ENCODE results near the gene ATP11C.
"Not testable (repeated sequence)": the region's sequence is repeated elsewhere in the genome, so short reads cannot be mapped to it uniquely, and the experiment has no call there.

The ATP11C gene

DNA sequence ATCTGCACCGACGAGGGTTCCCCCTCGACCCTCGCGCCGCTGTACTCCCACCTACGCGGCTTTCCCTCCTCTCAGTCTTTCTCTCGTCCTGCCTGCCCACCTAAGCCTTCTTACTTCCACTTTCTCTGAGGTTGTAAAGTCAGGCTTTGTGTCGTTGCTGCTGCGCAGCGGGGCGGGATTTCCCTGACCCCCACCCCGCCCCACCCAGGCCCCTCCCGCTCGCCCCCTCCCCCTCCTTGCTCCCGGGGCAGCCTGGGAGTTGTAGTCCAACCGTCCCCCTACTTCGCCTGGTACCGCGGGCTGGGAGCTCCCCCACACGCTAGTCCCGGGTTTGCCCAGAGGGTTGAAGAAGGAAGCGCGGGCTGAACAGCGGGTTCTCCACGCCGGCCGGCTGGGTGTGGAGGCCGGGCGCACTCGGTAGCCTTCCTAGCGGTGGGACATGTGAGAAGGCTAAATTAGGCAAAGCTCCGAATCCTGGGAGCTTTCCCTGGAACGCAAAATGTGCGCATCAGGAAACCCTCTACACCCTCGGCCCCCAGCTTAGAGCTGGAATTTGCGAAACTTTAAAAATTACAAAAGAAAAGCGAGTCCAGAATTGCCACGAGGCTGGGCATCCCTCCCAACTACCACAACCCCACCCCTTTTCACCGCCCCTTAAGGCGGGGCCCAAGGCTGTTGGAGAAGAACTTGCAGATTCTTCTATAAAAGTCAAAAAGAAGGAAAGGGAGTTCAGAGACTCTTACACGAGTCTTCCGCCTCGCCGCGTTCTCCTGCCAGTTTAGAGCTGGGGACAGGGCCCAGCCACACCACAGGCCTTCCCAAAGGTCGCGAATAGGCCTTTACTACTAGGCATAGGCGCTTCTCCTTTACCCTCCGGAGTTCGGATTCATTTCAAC, at the start of gene ATP11C:
Gene ATP11C, minus strand, starts transcription at position 153 of the 896 bp plus-strand sequence. CDS start 1,011 bp downstream, outside the sequence.
- peak within 1 kb of the TSS; percentile 84 for H3K4me3 ChIP-seq (ENCODE audit: low read depth, low read length)
- H3K4me1 ChIP-seq (ENCODE audit: control insufficient read depth, insufficient read depth, low read length) = peaks cover 27% of the 10 kb centered on the region
- H3K9ac ChIP-seq (ENCODE audit: low read depth, low read length) = peak within 1 kb of the TSS; percentile 86

GRCh38 chrX:139974471-139974870, 41.6 kb upstream of the ATP11C start:
- Histone ChIP-seq H3K36me3 (ENCODE audit: control insufficient read depth, insufficient read depth, low read length) (no peaks in the 10 kb centered on the region), H3K9me3 (ENCODE audit: control insufficient read depth, insufficient read depth, low read length) (no peaks in the 10 kb centered on the region), H3K9ac (ENCODE audit: low read depth, low read length) (no peak overlapping the region), H3K4me1 (ENCODE audit: control insufficient read depth, insufficient read depth, low read length) (no peaks in the 10 kb centered on the region), H3K27me3 (ENCODE audit: control insufficient read depth, insufficient read depth, low read length) (peaks cover 3% of the 10 kb centered on the region), H3K4me3 (ENCODE audit: low read depth, low read length) (no peak overlapping the region)

More for the DNA sequence above, at the start of gene ATP11C:
- H3K9me3 ChIP-seq (ENCODE audit: control insufficient read depth, insufficient read depth, low read length) = no peaks in the 10 kb centered on the region
- H3K36me3 ChIP-seq (ENCODE audit: control insufficient read depth, insufficient read depth, low read length) = no peaks in the 10 kb centered on the region
- H3K27me3 ChIP-seq (ENCODE audit: control insufficient read depth, insufficient read depth, low read length) = peaks cover 3% of the 10 kb centered on the region

GRCh38 chrX:139972629-139973624, 40.1 kb upstream of the ATP11C start:
- Histone ChIP-seq H3K36me3 (ENCODE audit: control insufficient read depth, insufficient read depth, low read length) (no peaks in the 10 kb centered on the region), H3K4me1 (ENCODE audit: control insufficient read depth, insufficient read depth, low read length) (no peaks in the 10 kb centered on the region), H3K9ac (ENCODE audit: low read depth, low read length) (no peak overlapping the region), H3K9me3 (ENCODE audit: control insufficient read depth, insufficient read depth, low read length) (no peaks in the 10 kb centered on the region), H3K4me3 (ENCODE audit: low read depth, low read length) (no peak overlapping the region), H3K27me3 (ENCODE audit: control insufficient read depth, insufficient read depth, low read length) (peaks cover 3% of the 10 kb centered on the region)

DNA sequence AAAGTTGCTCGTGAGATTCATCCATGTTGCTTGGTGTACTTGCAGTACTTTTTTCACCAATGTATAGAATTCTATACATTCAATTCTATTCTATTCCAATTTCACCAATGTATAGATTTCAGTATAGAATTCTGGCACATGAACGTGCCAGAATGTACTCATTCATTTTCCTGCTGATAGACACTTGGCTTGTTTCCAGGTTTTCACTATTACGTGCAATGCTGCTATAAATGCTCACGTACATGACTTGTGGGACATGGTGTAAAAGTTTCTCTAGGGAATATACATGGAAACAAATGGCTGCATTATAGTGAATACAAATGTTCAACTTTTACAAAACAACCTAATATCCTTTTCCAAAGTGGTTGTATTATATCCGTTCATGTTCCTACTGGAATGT, 39.3 kb upstream of the ATP11C start:
- peaks cover 3% of the 10 kb centered on the region for H3K27me3 ChIP-seq (ENCODE audit: control insufficient read depth, insufficient read depth, low read length)
- H3K4me3 ChIP-seq (ENCODE audit: low read depth, low read length) = no peak overlapping the region
- no peaks in the 10 kb centered on the region for H3K4me1 ChIP-seq (ENCODE audit: control insufficient read depth, insufficient read depth, low read length)
- no peaks in the 10 kb centered on the region for H3K36me3 ChIP-seq (ENCODE audit: control insufficient read depth, insufficient read depth, low read length)
- no peak overlapping the region for H3K9ac ChIP-seq (ENCODE audit: low read depth, low read length)
- no peaks in the 10 kb centered on the region for H3K9me3 ChIP-seq (ENCODE audit: control insufficient read depth, insufficient read depth, low read length)

DNA sequence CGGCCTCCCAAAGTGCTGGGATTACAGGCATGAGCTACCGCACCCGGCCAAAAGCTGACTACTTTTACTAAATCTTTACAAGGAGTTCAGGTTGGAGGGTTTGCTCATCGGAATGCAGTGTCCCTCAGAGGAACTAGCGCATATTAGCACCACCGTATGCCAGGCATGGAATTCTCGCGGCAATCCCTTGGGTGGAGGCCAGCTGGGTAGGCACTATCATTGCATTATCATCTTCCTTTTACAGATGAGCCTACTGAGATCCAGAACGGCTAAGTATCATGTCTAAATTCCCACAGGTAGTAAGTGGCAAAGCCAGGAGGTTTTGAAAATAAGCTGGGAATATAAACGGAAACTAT, 38.5 kb upstream of the ATP11C start:
- Histone ChIP-seq H3K4me3 (ENCODE audit: low read depth, low read length) (peak overlapping the region; percentile 43), H3K9me3 (ENCODE audit: control insufficient read depth, insufficient read depth, low read length) (no peaks in the 10 kb centered on the region), H3K36me3 (ENCODE audit: control insufficient read depth, insufficient read depth, low read length) (no peaks in the 10 kb centered on the region), H3K9ac (ENCODE audit: low read depth, low read length) (no peak overlapping the region), H3K27me3 (ENCODE audit: control insufficient read depth, insufficient read depth, low read length) (peaks cover 3% of the 10 kb centered on the region), H3K4me1 (ENCODE audit: control insufficient read depth, insufficient read depth, low read length) (no peaks in the 10 kb centered on the region)

GRCh38 chrX:139969286-139969685, 36.4 kb upstream of the ATP11C start:
- Histone ChIP-seq H3K4me3 (ENCODE audit: low read depth, low read length) (no peak overlapping the region), H3K36me3 (ENCODE audit: control insufficient read depth, insufficient read depth, low read length) (no peaks in the 10 kb centered on the region), H3K9me3 (ENCODE audit: control insufficient read depth, insufficient read depth, low read length) (no peaks in the 10 kb centered on the region), H3K27me3 (ENCODE audit: control insufficient read depth, insufficient read depth, low read length) (peaks cover 3% of the 10 kb centered on the region), H3K9ac (ENCODE audit: low read depth, low read length) (no peak overlapping the region), H3K4me1 (ENCODE audit: control insufficient read depth, insufficient read depth, low read length) (no peaks in the 10 kb centered on the region)

DNA sequence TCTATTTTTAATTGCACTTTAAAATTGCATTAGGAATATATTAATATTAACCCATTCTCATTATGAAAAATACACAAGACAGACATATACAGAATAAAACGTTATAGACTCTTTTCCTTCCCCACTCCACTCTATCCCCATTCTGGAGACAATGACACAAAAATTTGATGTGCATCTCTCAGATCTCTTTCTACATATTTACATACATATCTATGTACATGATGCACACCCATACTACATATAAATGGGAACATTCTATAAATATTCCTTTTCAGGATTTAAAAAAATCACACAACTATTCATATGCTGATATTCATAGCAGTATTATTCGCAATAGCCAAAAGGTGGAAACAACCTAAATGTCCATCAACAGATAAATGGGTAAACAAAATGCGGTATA, 34.9 kb upstream of the ATP11C start:
- no peak overlapping the region for H3K4me3 ChIP-seq (ENCODE audit: low read depth, low read length)
- no peaks in the 10 kb centered on the region for H3K4me1 ChIP-seq (ENCODE audit: control insufficient read depth, insufficient read depth, low read length)
- H3K9me3 ChIP-seq (ENCODE audit: control insufficient read depth, insufficient read depth, low read length) = no peaks in the 10 kb centered on the region
- peaks cover 3% of the 10 kb centered on the region for H3K27me3 ChIP-seq (ENCODE audit: control insufficient read depth, insufficient read depth, low read length)
- no peak overlapping the region for H3K9ac ChIP-seq (ENCODE audit: low read depth, low read length)
- no peaks in the 10 kb centered on the region for H3K36me3 ChIP-seq (ENCODE audit: control insufficient read depth, insufficient read depth, low read length)

- Histone ChIP-seq H3K4me1 (ENCODE audit: control insufficient read depth, insufficient read depth, low read length) (no peaks in the 10 kb centered on the region), H3K27me3 (ENCODE audit: control insufficient read depth, insufficient read depth, low read length) (peaks cover 3% of the 10 kb centered on the region), H3K36me3 (ENCODE audit: control insufficient read depth, insufficient read depth, low read length) (no peaks in the 10 kb centered on the region), H3K9me3 (ENCODE audit: control insufficient read depth, insufficient read depth, low read length) (no peaks in the 10 kb centered on the region), H3K4me3 (ENCODE audit: low read depth, low read length) (no peak overlapping the region), H3K9ac (ENCODE audit: low read depth, low read length) (no peak overlapping the region)
Observed at GRCh38 chrX:139967300-139967699, 34.4 kb upstream of the ATP11C start.

GRCh38 chrX:139966159-139966558, 33.3 kb upstream of the ATP11C start:
- not testable (repeated sequence) for H3K9me3 ChIP-seq (ENCODE audit: control insufficient read depth, insufficient read depth, low read length); H3K9ac ChIP-seq (ENCODE audit: low read depth, low read length); H3K36me3 ChIP-seq (ENCODE audit: control insufficient read depth, insufficient read depth, low read length); H3K4me1 ChIP-seq (ENCODE audit: control insufficient read depth, insufficient read depth, low read length); H3K27me3 ChIP-seq (ENCODE audit: control insufficient read depth, insufficient read depth, low read length); H3K4me3 ChIP-seq (ENCODE audit: low read depth, low read length)

DNA sequence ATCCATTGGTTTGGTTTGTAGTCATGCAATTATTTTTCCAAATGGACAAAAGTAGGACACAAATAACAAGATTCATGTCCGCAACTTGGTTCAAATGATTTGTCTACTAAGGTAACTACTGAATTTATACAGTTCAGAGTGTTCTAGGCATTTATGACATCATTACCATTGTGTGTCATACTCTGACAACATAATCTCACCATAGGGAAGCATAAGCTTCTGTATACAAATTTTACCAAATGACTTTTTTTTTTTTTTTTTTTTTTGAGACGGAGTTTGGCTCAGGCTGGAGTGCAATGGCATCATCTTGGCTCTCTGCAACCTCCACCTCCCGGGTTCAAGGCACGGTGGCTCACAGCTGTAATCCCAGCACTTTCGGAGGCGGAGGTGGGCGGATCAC, 32.6 kb upstream of the ATP11C start, which contains the start of gene CXorf66:
Gene CXorf66, minus strand, starts transcription at position 101 of the 400 bp plus-strand sequence. Its CDS starts 25 bp downstream, at position 76.
- no peaks in the 10 kb centered on the region for H3K27me3 ChIP-seq (ENCODE audit: control insufficient read depth, insufficient read depth, low read length)
- no peak within 1 kb of the TSS for H3K9ac ChIP-seq (ENCODE audit: low read depth, low read length)
- H3K4me1 ChIP-seq (ENCODE audit: control insufficient read depth, insufficient read depth, low read length) = no peaks in the 10 kb centered on the region
- no peak within 1 kb of the TSS for H3K4me3 ChIP-seq (ENCODE audit: low read depth, low read length)
- no peaks in the 10 kb centered on the region for H3K36me3 ChIP-seq (ENCODE audit: control insufficient read depth, insufficient read depth, low read length)
- H3K9me3 ChIP-seq (ENCODE audit: control insufficient read depth, insufficient read depth, low read length) = no peaks in the 10 kb centered on the region

DNA sequence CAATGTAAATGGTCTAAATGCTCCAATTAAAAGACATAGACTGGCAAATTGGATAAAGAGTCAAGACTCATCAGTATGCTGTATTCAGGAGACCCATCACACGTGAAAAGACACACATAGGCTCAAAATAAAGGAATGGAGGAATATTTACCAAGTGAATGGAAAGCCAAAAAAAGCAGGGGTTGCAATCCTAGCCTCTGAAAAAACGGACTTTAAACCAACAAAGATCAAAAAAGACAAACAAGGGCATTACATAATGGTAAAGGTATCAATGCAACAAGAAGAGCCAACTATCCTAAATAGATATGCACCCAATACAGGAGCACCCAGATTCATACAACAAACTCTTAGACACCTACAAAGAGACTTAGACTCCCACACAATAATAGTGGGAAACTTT, 28.2 kb upstream of the ATP11C start:
- not testable (repeated sequence) for H3K27me3 ChIP-seq (ENCODE audit: control insufficient read depth, insufficient read depth, low read length); H3K36me3 ChIP-seq (ENCODE audit: control insufficient read depth, insufficient read depth, low read length)

More for the DNA sequence above, 28.2 kb upstream of the ATP11C start:
- not testable (repeated sequence) for H3K9me3 ChIP-seq (ENCODE audit: control insufficient read depth, insufficient read depth, low read length); H3K4me3 ChIP-seq (ENCODE audit: low read depth, low read length); H3K9ac ChIP-seq (ENCODE audit: low read depth, low read length); H3K4me1 ChIP-seq (ENCODE audit: control insufficient read depth, insufficient read depth, low read length)
